Muscle layer of duodenum (tissue), 2 donors: ENCODE results near the gene TMEM30B.

Source experiments
- H3K27ac ChIP-seq: one replicate; pipeline ENCODE4 v1.7.0; 2013; ENCODE audit warnings: mild to moderate bottlenecking, low read length
- H3K27me3 ChIP-seq: one replicate; pipeline ENCODE4 v1.7.0; 2013; ENCODE audit warnings: low read depth, mild to moderate bottlenecking, control low read depth, low read length
- H3K36me3 ChIP-seq, 2 donors: one replicate each; pipeline ENCODE4 v1.7.0; 2013; ENCODE audit warnings: low read length in 2 of 2, control low read depth in 1 of 2, mild to moderate bottlenecking in 1 of 2; ENCODE audit not compliant: insufficient read depth in 2 of 2, control insufficient read depth in 1 of 2
- H3K4me1 ChIP-seq, 2 donors: one replicate each; pipeline ENCODE4 v1.7.0; 2013; ENCODE audit warnings: low read length in 2 of 2, mild to moderate bottlenecking in 2 of 2, control low read depth in 1 of 2, moderate library complexity in 1 of 2; ENCODE audit not compliant: insufficient read depth in 2 of 2, control insufficient read depth in 1 of 2
- H3K4me3 ChIP-seq, 2 donors: one replicate each; pipeline ENCODE4 v1.7.0; 2013; ENCODE audit warnings: low read length in 2 of 2, low read depth in 1 of 2, mild to moderate bottlenecking in 1 of 2
- H3K9me3 ChIP-seq, 2 donors: one replicate each; pipeline ENCODE4 v1.7.0; 2013; ENCODE audit warnings: low read length in 2 of 2, control low read depth in 1 of 2, mild to moderate bottlenecking in 1 of 2; ENCODE audit not compliant: control insufficient read depth in 1 of 2
- donor health status: healthy.

Gene TMEM30B

GRCh38 chr14:61229475-61229888 is 51.7 kb downstream of the TMEM30B start:
- Histone ChIP-seq H3K9me3 (no peaks in the 10 kb centered on the region), H3K36me3 (no peaks in the 10 kb centered on the region), H3K27me3 (no peaks in the 10 kb centered on the region), H3K4me1 (no peaks in the 10 kb centered on the region), H3K4me3 (no peak overlapping the region), H3K27ac (no peak overlapping the region)

- no peaks in the 10 kb centered on the region for H3K4me1 ChIP-seq
- H3K27ac ChIP-seq = no peak overlapping the region
- no peaks in the 10 kb centered on the region for H3K36me3 ChIP-seq
- H3K9me3 ChIP-seq = no peaks in the 10 kb centered on the region
- no peaks in the 10 kb centered on the region for H3K27me3 ChIP-seq
- no peak overlapping the region for H3K4me3 ChIP-seq
These were observed 53.1 kb downstream of the TMEM30B start for GRCh38 chr14:61227884-61228591.
